ENCODE results near the gene MFAP4.

The MFAP4 gene

DNA sequence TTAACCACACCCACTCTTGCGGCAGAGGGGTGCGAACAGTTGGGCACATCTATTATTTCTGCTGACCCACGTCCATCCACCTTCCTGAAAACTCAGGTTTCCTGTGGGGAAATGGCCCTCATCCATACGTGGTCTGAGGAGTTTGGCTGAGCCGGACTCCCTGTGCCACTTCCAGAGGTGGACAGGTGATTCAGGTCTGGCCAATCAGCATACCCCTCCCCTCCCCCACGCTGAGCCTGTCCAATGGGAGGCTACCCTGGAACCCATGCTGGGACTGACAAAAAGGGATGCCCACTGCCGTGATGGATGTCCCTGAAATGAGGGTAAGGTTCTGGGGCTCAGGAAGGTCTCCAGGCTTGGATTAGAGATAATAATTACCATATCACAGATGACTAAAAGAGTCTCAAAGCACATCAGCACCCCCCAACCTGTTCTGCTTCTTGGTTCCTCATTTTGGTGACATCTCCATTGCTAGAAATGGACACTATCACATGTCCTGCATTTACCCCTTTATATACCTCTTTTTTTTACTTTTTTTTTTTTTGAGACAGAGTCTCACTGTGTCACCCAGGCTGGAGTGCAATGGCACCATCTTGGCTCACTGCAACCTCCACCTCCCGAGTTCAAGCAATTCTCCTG is 14.0 kb downstream of the MFAP4 start:
- no peak for DNase-seq
- intact Hi-C loops (cut with DNase I) = no loop called here

DNA sequence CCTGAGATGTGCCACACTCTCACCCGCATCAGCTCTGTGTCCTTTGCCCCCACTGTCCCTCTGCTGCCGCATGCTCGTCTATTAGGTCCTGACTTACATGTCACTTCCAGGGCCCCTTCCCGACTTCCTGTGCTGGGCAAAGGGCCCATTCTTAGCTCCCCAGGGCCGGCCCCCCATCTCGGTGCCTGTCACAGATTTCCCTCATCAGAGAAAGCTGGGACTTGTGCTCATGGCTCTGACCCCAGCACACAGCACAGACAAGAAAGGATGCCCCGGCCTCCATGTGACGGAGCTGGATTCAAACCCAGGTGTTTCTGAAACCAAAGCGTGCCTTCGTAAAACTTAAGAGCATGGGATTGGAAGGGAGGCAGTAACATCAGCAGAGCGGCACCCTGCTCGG is 14.6 kb downstream of the MFAP4 start:
- intact Hi-C loops (cut with DNase I) = no loop called here
- DNase-seq = no peak

DNA sequence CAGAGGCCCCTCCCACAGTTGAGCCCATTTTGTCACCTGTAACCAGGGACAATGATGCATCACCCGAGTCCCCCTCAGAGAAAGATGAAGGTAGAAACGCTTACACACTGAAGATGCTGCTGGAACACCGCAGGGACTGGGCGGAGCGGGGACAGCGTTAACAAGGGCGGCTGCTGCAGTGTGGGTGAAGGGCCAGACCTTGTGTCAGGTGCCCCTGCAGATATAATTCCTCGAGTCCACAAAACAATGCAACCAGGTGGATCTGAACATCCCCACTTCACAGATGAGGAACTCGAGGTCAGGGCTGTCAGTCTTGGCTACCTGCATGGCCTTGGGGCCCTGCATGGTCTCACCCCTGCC is 15.0 kb downstream of the MFAP4 start:
- intact Hi-C loops (cut with DNase I) = no loop called here
- no peak for DNase-seq

DNA sequence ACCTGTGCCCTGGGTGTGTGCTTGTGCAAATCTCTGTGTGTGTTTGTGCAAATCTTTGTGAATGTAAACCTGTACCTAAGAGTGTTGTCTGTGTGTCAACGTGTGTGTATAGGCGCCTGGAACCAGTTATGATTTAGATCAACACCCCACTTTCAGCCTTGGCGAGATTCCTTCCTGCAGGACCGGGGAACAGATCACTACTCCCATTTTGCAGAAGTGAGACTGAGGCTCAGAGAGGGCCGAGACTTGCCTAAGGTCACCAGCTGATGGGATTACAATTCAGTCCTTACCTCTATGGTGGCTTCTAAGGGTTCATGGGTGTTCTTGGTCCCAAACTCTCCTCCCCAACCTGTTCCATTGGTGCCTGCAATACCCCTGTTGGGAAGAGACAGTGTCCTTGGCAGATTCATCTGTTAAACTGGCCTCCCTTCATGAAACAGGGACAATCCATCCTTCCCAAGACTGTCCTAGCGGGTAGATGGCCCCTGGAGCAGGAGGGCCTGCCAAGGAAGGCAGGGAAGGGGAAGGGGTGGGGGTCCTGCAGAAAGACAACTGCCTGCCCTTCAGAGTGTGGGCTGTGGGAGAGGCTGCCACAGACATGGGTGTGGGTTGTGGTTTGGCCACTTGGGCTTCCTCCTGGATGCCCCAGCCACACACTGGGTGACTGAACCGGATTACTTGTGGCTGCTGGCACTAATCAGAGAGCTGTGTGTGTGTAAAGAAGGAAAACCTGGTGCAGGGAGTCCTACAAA is 15.6 kb downstream of the MFAP4 start:
- DNase-seq = no peak
- intact Hi-C loops (cut with DNase I) = no loop called here

DNA sequence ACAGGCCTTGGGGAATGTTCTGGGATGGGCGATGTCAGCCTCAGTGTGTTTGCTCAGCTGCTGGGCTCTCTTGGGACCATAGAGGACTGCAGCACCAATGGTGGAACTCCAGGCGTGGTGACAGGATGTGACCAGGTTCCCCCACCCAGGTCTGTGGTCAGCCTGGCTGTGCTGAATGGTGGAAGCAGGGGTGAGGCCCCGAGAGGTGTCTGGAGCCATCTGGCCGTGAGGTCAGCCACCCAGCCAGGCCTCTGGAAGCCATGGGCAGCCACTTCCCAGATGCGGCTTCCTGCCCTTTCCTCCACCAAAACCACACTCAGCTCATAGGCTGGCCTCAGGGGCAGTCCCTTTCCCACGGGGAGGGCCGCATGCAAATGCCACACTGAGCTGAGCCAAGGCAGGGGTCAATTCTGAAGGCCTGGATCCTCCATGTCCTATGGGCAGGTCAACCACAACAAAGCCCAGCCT is 16.5 kb downstream of the MFAP4 start:
- no peak for DNase-seq
- intact Hi-C loops (cut with DNase I) = no loop called here

DNA sequence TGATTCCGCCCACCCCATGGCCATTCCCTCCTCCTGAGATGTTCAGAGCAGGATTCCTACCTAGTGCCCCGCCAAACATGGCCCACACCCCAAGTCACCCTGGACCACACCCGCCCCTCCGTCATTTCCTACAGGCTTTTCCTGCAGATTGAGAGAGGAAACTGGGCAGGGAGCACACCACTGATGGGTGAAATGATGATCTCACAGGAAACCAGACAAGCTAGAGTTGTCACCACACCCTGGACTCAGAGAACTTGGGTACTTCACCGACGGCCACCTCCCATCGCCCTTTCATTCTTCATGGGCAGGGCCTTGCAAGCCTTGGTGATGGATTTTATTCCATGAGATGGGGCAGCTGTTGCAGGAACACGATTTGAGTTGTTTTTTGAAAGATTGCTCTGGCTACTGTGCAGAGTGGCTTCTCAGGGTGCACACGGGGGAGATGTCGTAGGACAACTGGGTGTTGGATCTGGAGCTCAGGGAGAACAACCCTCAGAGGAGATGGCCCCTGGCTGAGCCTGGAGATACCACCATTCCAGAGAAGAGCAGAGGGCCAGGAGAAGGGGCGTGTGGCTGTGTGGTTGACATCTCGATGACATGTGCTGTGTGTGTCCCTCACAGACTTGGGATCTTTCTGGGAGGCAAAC is 17.0 kb downstream of the MFAP4 start:
- intact Hi-C loops (cut with DNase I) = loop anchor here (10.0 kb wide), 1 partner anchor 275 kb away; the partner anchor contains the start of gene ALDH3A2
- no peak for DNase-seq

DNA sequence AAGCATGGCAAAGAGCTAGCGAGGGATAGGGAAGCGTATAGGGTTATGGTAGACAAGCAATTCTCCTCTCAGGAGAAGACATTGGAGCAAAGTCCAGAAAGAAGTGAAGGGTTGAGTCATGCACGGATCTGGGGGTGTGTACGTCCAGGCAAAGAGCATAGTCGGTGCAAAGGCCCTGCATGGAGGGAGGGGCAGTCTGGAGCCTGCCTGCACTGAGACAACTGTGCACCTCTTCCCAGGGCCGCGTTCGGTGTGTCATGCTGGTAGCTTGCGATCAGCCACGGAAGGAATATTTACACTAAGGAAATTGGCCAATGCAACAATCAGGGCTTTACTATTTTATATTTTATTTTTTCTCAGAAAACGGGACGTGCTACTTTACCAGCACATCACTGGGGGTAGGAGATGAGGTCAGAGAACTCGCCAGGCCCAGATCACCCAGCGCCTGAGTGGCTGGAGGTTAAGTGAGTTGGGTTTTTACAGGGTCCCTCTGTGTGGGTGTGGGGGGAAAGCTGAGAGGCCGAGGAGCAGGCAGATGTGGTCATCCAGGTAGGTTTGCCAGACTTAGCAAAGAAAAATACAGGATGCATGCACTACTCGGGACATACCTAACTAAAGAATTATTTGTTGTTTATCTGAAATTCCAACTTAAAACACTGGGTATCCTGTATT is 17.7 kb downstream of the MFAP4 start:
- no peak for DNase-seq

DNA sequence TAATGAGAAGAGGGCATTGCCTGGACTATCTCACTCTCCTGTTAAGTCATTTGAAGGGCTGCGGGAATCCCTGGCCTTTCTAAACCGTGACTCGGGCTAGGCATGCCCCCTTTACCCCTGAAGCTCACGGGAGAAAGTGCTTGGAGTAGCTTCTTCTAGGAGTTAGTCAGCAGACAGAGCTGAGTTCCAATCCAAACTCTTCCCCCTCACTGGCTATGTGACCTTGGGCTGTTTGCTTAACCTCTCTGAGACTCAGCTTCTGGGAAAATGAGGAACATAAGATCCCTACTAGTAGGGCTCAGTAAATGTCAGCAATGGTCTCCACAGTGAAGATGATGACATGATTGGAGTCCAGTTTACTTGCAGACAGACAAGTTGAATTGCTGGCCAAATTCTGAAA is 18.8 kb downstream of the MFAP4 start:
- intact Hi-C loops (cut with DNase I) = loop anchor here (10.0 kb wide), 1 partner anchor 277 kb away; the partner anchor contains the start of gene ALDH3A2
- no peak for DNase-seq

More for the DNA sequence above, 17.7 kb downstream of the MFAP4 start:
- intact Hi-C loops (cut with DNase I) = loop anchor here (10.0 kb wide), 1 partner anchor 276 kb away; the partner anchor contains the start of gene ALDH3A2

DNA sequence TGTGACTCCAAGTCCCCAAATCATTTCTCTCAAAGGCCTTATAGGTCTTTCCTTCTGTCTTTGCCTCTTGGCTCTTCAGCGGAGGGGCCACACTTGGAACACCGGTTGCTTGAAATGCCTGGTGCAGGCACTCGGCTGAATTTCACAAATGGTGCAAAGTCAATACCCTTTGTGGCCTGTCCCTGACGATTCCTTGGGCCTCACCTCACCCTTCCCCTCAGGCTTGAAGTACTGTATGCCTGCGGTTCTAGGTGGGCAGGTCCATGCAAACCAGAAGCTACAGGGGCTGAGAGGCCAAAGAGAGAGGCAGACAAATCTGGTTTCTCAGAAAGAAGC is 20.4 kb downstream of the MFAP4 start:
- peak in 1 of 10 donors; percentile 19 for DNase-seq
- intact Hi-C loops (cut with DNase I) = loop anchor here (10.0 kb wide), 1 partner anchor 278 kb away; the partner anchor contains the start of gene ALDH3A2

DNA sequence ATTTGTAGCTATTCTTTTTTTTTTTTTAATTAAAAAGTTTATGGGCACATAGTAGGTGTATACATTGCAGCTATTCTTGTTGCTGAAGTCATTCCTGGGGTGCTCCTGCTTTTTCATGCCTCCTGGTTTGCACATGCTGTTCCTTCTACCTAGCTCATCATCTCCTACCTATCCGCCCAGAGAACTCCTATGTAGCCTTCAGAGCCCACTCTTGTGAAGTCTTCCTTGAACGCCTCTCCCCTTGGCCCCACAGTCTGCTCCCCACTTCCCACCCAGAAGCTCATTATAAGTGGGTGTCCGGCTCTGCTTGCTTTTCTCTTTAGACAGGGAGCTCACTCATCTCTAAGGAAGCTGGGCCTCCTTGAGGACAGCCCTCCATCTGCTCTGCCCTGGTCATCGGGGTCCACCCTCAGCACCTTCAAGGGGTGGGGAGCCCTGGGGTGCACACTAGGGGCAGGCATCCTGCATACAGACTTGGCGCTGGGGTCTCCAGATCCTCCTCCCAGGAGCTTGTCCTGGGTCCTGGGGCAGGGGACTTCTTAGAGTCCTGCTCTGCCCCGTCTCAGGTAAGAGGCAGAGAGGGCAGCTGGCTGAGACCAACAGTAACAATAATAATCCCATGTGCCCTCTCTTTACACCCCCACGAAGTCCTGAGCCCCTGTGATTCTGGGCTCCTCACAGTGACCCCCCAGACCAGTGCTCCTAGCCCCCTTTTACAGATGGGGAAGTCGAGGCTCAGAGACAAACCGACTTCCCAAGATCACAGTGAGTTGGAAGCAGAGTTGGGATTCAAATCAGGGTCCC is 21.0 kb downstream of the MFAP4 start:
- intact Hi-C loops (cut with DNase I) = loop anchor here (10.0 kb wide), 1 partner anchor 279 kb away; the partner anchor contains the start of gene ALDH3A2
- DNase-seq = peak in 1 of 10 donors; percentile 25

DNA sequence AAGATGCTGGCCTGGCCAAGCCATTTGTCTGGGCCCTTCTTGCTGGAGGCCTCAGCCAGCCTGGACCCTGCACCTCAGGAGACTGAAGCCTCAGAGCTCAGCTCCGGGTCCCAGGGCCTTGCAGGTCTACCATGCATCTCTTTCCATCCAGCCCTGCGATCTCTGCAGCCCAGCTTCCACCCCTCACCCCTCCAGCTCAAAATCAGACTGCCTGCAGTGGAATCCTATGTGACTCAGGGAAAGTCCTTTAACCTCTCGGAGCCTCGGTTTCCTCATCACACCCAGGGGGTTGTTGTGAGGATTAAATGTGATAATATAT is 21.5 kb downstream of the MFAP4 start:
- peak in 1 of 10 donors; percentile 50 for DNase-seq
- intact Hi-C loops (cut with DNase I) = loop anchor here (10.0 kb wide), 1 partner anchor 279 kb away; the partner anchor contains the start of gene ALDH3A2

DNA sequence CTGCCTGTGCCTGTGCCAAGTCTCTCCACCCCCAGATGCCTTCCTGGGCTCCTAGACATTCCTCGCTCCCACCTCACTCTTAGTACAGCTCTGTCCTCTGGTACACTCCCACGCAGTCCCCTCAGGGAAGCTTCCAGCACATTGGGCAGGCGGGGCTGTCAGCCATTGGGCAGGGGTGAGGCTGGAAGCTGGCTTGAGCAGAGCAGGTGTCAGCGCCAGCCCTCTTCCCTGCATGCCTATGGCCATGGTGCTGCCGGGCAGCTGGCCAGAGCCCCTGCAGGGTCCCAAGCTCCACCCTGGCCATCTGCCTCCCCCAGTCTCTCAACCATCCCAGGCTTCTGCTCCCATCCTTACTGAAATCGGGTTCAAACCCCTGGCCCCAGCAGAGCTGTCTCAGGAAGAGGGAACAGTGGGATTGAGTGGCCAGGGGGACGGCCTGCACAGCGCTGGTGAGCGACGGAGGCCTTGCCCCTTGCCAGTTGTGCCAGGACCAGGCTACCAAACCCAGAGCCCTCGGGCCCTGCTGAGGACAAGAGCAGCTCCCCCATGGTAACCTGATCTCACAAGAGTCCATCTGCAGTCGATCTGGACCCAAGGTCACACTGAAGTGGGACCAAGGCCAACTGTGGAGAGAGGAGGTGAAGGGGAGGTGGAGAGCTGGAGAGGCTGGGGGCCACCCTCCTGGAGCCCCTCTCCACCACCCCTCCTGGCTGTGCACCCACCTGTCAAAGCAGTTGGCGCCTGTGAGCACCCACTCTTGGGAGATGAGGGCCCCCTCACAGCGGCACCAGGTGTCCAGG is 22.1 kb downstream of the MFAP4 start:
- intact Hi-C loops (cut with DNase I) = loop anchor here (5.0 to 10.0 kb wide), 2 partner anchors 142 to 280 kb away; partner anchors contain the start of gene ALDH3A2
- DNase-seq = peak in 8 of 10 donors; percentile 60 to 95 (median 78)

DNA sequence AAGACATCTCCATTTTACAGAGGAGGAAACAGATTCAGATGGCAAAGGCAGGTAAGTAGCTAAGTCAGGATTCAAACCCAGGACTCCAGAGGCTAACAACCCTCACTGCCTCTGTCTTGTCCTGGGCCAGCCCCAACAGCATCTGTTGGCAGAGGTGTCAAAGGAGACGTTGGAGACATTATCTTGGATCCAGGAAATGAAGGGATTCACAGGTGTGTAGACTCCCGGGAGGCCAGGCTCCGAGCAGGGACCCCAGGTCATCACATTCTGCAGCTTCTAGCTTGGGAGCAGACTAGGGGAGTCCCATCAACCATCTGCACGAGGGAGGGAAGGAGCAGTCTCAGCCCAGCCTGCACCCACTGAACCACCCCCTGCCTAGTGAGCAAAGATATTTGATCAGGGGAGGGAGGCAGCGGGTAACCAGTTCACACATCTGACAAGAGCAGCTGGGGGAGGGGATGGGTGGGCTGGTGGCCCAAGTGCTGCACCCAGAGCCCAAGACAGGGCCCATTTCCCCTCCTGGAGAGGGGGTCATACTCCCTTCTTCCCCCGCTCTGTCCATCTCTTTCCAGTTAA is 23.4 kb downstream of the MFAP4 start:
- DNase-seq = peak in 1 of 10 donors; percentile 69
- intact Hi-C loops (cut with DNase I) = loop anchor here (1.0 to 10.0 kb wide), 4 partner anchors 84 to 403 kb away; partner anchors contain the start of gene ALDH3A2

DNA sequence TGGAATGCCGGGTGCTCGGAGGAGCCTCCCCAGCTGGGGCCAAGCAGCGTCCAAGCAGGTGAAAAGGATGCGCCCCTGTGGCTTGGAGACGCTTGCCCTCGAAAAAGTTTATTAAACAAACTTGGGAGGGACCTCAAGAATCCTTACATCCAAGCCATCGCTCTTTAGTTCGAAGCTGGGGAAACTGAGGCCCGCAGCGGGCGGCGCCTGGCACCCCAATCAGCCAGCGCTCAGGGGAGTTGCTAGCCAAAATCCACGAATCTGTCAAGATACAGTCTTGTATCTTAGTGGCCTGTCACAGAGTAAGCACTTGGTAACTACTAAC is 23.9 kb downstream of the MFAP4 start:
- intact Hi-C loops (cut with DNase I) = loop anchor here (1.0 to 10.0 kb wide), 4 partner anchors 84 to 403 kb away; partner anchors contain the start of gene ALDH3A2
- no peak for DNase-seq

DNA sequence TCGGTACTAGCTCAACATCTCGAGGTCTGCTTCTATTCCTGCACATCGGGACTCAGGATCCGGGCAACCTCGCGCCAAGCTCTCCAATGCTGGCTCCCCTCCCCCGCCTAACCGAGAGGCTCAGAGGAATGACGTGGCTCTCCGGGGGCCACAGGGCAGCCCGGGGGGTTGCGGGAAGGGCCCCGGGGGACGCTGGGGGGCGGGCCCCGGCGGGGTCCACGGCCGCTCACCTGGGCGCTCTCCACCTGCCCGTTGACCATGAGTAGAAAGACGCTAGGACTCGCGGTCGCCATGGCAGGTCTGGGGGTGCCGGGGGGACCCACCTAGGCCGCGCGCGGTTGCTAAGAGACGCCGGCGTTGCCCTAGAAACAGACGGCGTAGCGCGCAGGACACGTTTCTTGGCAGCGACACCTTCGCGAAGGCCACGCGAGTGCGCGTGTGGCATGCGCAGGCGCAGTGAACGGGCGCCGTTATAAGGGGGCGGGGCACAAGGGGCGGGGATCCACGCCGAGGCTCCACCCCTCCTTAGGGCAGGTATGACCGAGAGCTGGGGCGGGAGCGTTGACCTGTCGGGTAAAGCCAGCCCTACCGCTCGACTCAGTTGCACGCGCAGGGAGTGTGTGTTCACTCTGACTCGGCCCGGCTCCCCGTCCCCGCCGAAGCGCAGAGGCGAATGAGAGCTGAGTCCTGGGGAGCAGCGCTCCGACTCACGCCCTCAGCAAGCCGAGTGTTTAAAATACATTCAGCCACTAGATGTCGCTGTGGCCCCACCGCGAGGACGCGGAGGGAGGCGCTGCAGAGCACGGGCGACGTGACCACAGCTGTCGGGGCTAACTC is 24.5 kb downstream of the MFAP4 start, which contains the start of gene B9D1:
B9D1 (minus strand) TSS at position 447 of the 837 bp plus-strand sequence; CDS start at position 293, 154 bp downstream.
- peak; percentile 89 to 98 (median 94) for DNase-seq
- intact Hi-C loops (cut with DNase I) = loop anchor here (1.0 to 10.0 kb wide), 4 partner anchors 85 to 404 kb away; partner anchors contain the start of gene ALDH3A2

DNA sequence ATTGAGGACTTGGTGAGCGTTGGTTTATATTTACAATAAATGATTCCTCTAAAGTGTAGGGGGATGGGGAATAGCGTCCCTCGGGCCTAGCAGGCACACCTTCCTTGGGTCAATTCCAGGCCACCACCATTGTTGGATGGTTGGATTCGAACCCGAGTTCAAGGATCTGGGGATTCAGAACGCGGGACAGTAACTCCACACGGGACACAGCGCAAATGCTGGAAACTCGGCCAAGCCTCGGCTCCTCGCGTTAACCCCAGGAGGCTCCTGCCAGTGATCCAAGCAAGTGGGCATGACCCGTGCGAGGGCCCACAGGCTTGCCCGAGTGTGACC is 25.1 kb downstream of the MFAP4 start:
- intact Hi-C loops (cut with DNase I) = loop anchor here (5.0 to 10.0 kb wide), 2 partner anchors 145 to 283 kb away; partner anchors contain the start of gene ALDH3A2

DNA sequence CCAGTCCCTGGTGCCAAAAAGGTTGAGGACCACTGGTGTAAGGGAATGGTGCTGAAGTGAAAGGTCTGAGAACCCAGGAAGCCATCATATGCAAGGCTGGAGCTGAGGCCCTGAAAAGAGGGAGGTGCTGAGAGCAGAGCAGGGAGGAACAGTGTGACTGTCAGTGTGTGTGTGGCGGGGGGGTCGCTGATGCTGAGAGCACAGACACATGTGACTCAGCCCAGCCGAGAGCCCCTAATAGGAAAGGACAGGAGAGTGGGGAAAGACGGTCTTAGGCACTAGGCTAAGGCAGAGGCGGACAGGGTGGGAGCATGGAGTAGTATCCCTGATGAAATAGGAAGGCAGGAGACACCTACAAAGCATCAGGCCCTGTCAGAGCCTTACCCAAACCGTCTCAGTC is 25.7 kb downstream of the MFAP4 start:
- peak in 1 of 10 donors; percentile 73 for DNase-seq
- intact Hi-C loops (cut with DNase I) = loop anchor here (5.0 to 10.0 kb wide), 2 partner anchors 146 to 283 kb away; partner anchors contain the start of gene ALDH3A2

More for the DNA sequence above, 25.1 kb downstream of the MFAP4 start:
- DNase-seq = no peak
